Chondrocyte (in vitro differentiated cells): ENCODE measurements around the gene PPP1R3G. TPM values are rescaled to one million over a fixed set of nuclear protein-coding genes. Genes with fewer than 3 reads are reported as not detected.

ENCODE experiments used
- DNase-seq: peaks from one replicate; pipeline ENCODE4 v3.0.0; 2021; ENCODE audit warnings: mixed read lengths, low spot score
- H3K27ac Mint-ChIP-seq: one replicate; pipeline ENCODE4 v1.8.0; 2021; ENCODE audit warnings: mild to moderate bottlenecking, moderate library complexity, mixed read lengths; ENCODE audit not compliant: unreplicated experiment
- H3K27me3 Mint-ChIP-seq: 2 replicates; pipeline ENCODE4 v1.8.0; 2021; ENCODE audit warnings: low read depth, mixed read lengths
- H3K36me3 Mint-ChIP-seq: 2 replicates; pipeline ENCODE4 v1.8.0; 2021; ENCODE audit warnings: low read depth, mixed read lengths
- H3K4me1 Mint-ChIP-seq: 2 replicates; pipeline ENCODE4 v1.8.0; 2021; ENCODE audit warnings: low read depth, mild to moderate bottlenecking, mixed read lengths
- H3K4me3 Mint-ChIP-seq: one replicate; pipeline ENCODE4 v1.8.0; 2021; ENCODE audit warnings: mild to moderate bottlenecking, moderate library complexity, mixed read lengths; ENCODE audit not compliant: unreplicated experiment
- H3K9me3 Mint-ChIP-seq: 2 replicates; pipeline ENCODE4 v1.8.0; 2021; ENCODE audit warnings: low read depth, mixed read lengths
- CTCF ChIP-seq: fragments of 200-600 bp; sonication (generic); IDR thresholded peaks from 2 replicates; pipeline ENCODE4 v1.5.0; 2021; ENCODE audit warnings: antibody characterized with exemption, mild to moderate bottlenecking, moderate library complexity
- total RNA-seq: library from RNA; stranded (reverse); gene quantifications from 3 replicates; pipeline ENCODE4 v1.2.1, GENCODE V29; 2021

PPP1R3G gene
- total RNA-seq, 1 donor from 2014 or later = 2.6 TPM

- H3K27me3 Mint-ChIP-seq = no peaks in the 10 kb centered on the region
- H3K4me3 Mint-ChIP-seq = no peak overlapping the region
Measured at GRCh38 chr6:5087389-5087788, 2.2 kb downstream of the PPP1R3G start.

GRCh38 chr6:5088780-5089179 is 3.6 kb downstream of the PPP1R3G start:
- TF ChIP-seq CTCF = no peak
- H3K4me1 Mint-ChIP-seq = peaks cover 4% of the 10 kb centered on the region
- no peak overlapping the region for H3K4me3 Mint-ChIP-seq
- no peaks in the 10 kb centered on the region for H3K9me3 Mint-ChIP-seq
- no peak overlapping the region for H3K27ac Mint-ChIP-seq
- DNase-seq = no peak
- H3K36me3 Mint-ChIP-seq = peaks cover 2% of the 10 kb centered on the region
- no peaks in the 10 kb centered on the region for H3K27me3 Mint-ChIP-seq

More at GRCh38 chr6:5087389-5087788, 2.2 kb downstream of the PPP1R3G start:
- Mint-ChIP-seq H3K27ac (no peak overlapping the region), H3K9me3 (no peaks in the 10 kb centered on the region), H3K4me1 (peaks cover 8% of the 10 kb centered on the region), H3K36me3 (peaks cover 2% of the 10 kb centered on the region)
- DNase-seq = no peak
- TF ChIP-seq CTCF = no peak

DNA sequence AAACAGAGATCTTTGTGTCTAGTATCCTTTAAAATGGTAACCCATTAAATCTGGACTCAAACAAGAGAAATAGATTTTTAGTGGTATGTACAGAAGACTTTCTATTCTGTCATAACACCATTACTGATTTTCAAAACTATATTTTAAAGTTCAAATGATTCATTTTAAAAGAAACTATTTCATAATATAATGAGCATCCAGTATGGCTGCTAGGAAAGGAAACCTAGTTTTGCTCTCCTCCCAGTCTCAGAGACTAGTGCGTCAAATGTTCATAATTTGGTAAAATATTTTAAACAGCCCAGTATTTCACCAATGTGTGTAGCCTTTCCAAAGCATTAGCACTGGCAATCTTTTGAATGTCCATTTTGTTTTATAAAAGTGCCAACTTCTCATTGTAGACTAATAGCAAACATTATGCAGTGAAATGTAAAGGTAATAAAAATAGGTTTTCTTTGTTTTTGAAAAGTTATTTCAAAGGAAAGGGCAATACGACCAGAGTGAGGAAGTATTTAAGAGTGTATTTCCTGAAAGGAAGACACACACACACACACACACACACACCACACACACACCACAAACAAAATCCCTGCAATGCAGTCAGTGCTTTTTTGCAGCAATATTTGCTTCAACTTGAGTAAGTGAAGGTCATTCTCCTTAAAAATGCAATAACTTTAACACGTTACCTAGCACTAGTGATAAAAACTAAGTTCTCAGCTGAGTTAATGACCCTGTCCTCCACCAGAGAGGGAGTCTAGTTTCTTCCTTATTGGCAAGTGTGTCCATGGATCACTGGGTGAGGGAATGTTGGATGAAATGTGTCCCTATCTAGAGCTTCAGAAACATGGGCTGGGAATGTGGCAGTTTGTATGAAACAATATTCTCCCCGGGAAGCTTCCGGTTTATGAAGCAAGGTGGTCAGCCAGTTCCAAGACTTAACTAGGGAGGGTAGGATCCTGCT is 4.6 kb downstream of the PPP1R3G start:
- no peak overlapping the region for H3K4me3 Mint-ChIP-seq
- H3K36me3 Mint-ChIP-seq = peaks cover 2% of the 10 kb centered on the region
- peaks cover 13% of the 10 kb centered on the region for H3K4me1 Mint-ChIP-seq
- H3K27me3 Mint-ChIP-seq = no peaks in the 10 kb centered on the region
- DNase-seq = no peak
- H3K27ac Mint-ChIP-seq = no peak overlapping the region
- H3K9me3 Mint-ChIP-seq = no peaks in the 10 kb centered on the region
- TF ChIP-seq CTCF = no peak

GRCh38 chr6:5090603-5091002 is 5.5 kb downstream of the PPP1R3G start:
- H3K4me3 Mint-ChIP-seq = no peak overlapping the region
- H3K9me3 Mint-ChIP-seq = no peaks in the 10 kb centered on the region
- H3K4me1 Mint-ChIP-seq = peaks cover 20% of the 10 kb centered on the region
- no peak overlapping the region for H3K27ac Mint-ChIP-seq
- no peaks in the 10 kb centered on the region for H3K27me3 Mint-ChIP-seq
- no peak for TF ChIP-seq CTCF
- H3K36me3 Mint-ChIP-seq = peaks cover 2% of the 10 kb centered on the region
- DNase-seq = no peak

DNA sequence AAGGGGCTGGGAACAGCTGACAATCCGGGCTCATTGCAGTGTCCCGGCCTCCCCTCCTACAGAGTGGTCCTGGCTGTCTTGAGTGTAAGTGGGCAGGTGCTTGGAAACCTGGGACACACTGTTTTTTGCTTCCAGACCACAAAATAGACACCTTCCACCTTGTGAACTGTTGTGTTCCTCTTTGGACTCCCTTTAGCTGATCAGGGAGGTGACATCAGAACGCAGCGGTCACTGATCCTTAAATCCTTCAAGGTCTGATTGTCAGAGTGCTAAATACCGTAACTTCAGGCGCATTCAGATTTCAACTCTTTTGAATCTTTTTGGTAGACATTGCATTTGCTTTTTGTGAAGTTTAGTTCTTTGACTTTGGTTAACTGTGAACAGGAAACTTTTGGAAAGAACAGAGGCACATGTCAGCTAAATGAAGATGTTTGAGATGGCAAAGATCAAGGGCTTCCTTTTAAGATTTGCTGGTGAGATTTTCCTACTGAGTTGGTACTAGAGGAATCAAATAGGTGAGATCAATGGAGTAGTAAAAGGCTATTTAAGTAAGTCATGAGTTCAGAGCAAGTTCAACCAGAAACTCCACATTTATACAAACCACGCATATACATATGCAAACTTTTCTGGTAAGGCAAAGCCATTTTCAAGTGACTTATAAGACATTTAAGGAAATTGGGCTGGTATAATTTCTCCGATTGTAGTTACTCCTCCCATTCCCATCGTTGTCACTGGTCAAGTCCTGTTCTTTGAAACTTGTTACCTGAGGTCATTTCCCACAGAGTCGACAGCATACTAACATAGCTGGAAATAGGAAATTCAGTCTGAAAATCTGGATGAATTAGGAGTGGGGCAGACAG is 6.3 kb downstream of the PPP1R3G start:
- Mint-ChIP-seq H3K4me3 (no peak overlapping the region), H3K27ac (no peak overlapping the region), H3K36me3 (peaks cover 2% of the 10 kb centered on the region), H3K4me1 (peaks cover 20% of the 10 kb centered on the region), H3K9me3 (no peaks in the 10 kb centered on the region), H3K27me3 (no peaks in the 10 kb centered on the region)
- DNase-seq = no peak
- no peak for TF ChIP-seq CTCF
